ENCODE measurements around the gene DNAJC10.
"Not testable (repeated sequence)": the region's sequence is repeated elsewhere in the genome, so short reads cannot be mapped to it uniquely, and the experiment has no call there.

Gene DNAJC10

GRCh38 chr2:182729710-182730339, 13.8 kb downstream of the DNAJC10 start:
- DNase-seq = no peak

- DNase-seq = no peak
Measured at GRCh38 chr2:182730486-182730885, 14.4 kb downstream of the DNAJC10 start.

GRCh38 chr2:182732736-182733135, 16.7 kb downstream of the DNAJC10 start:
- no peak for DNase-seq

- no peak for DNase-seq
Measured at GRCh38 chr2:182733572-182733971, 17.5 kb downstream of the DNAJC10 start.

GRCh38 chr2:182736856-182737255, 20.8 kb downstream of the DNAJC10 start:
- not testable (repeated sequence) for DNase-seq

- no peak for DNase-seq
Measured at GRCh38 chr2:182740701-182741100, 24.6 kb downstream of the DNAJC10 start.

GRCh38 chr2:182741620-182742019, 25.6 kb downstream of the DNAJC10 start:
- no peak for DNase-seq

GRCh38 chr2:182744490-182744889, 28.4 kb downstream of the DNAJC10 start:
- no peak for DNase-seq

- DNase-seq = no peak
Measured at GRCh38 chr2:182745061-182745460, 29.0 kb downstream of the DNAJC10 start.

- DNase-seq = not testable (repeated sequence)
Measured at GRCh38 chr2:182745894-182746293, 29.8 kb downstream of the DNAJC10 start.

GRCh38 chr2:182754231-182754630, 38.2 kb downstream of the DNAJC10 start:
- no peak for DNase-seq

GRCh38 chr2:182758379-182758778, 42.3 kb downstream of the DNAJC10 start:
- DNase-seq = no peak

- no peak for DNase-seq
Measured at GRCh38 chr2:182761903-182762302, 45.8 kb downstream of the DNAJC10 start.

- no peak for DNase-seq
Measured at GRCh38 chr2:182763311-182763912, 47.4 kb downstream of the DNAJC10 start.

- no peak for DNase-seq
Measured at GRCh38 chr2:182766626-182767025, 50.6 kb downstream of the DNAJC10 start.

GRCh38 chr2:182767578-182767977, 51.5 kb downstream of the DNAJC10 start:
- no peak for DNase-seq

GRCh38 chr2:182768950-182769349, 52.9 kb downstream of the DNAJC10 start:
- DNase-seq = not testable (repeated sequence)

GRCh38 chr2:182779323-182779722, 63.3 kb downstream of the DNAJC10 start:
- DNase-seq = no peak

GRCh38 chr2:182781099-182781498, 65.0 kb downstream of the DNAJC10 start:
- DNase-seq = not testable (repeated sequence)

- not testable (repeated sequence) for DNase-seq
Measured at GRCh38 chr2:182782686-182783085, 66.6 kb downstream of the DNAJC10 start.

- DNase-seq = no peak
Measured at GRCh38 chr2:182784058-182784706, 68.1 kb downstream of the DNAJC10 start.

GRCh38 chr2:182784777-182785176, 68.7 kb downstream of the DNAJC10 start:
- no peak for DNase-seq

GRCh38 chr2:182792441-182792840, 76.4 kb downstream of the DNAJC10 start:
- DNase-seq = no peak

- DNase-seq = no peak
Measured at GRCh38 chr2:182798736-182799135, 82.7 kb downstream of the DNAJC10 start.

Data from SIG-M5 (cell line).